Hepatocyte (in vitro differentiated cells): ENCODE measurements around the gene RNASE11. TPM values are rescaled to one million over a fixed set of nuclear protein-coding genes. Genes with fewer than 3 reads are reported as not detected.
A peak's percentile ranks its signal among the peaks of the same experiment; 100 is the strongest.

Experiments
- DNase-seq: peaks from one replicate; pipeline ENCODE4 v3.0.0-alpha.2; 2016; ENCODE audit warnings: low spot score
- H2AFZ ChIP-seq: fragments of 200-600 bp; sonication (generic); 2 replicates; pipeline ENCODE4 v1.6.0; 2016; ENCODE audit warnings: antibody characterized with exemption, mild to moderate bottlenecking
- H3K27ac ChIP-seq: fragments of 200-600 bp; sonication (generic); 2 replicates; pipeline ENCODE4 v1.5.1; 2016; ENCODE audit warnings: mild to moderate bottlenecking
- H3K27me3 ChIP-seq: fragments of 200-600 bp; sonication (generic); 2 replicates; pipeline ENCODE4 v1.6.1; 2016
- H3K36me3 ChIP-seq: fragments of 200-600 bp; sonication (generic); replicated peaks from 2 replicates; pipeline ENCODE4 v1.5.1; 2016; ENCODE audit warnings: low read depth; ENCODE audit not compliant: insufficient read depth
- H3K4me1 ChIP-seq: fragments of 200-600 bp; sonication (generic); 2 replicates; pipeline ENCODE4 v1.5.1; 2016; ENCODE audit warnings: mild to moderate bottlenecking, moderate library complexity; ENCODE audit not compliant: insufficient read depth
- H3K4me2 ChIP-seq: fragments of 200-600 bp; sonication (generic); 2 replicates; pipeline ENCODE4 v1.6.0; 2016
- H3K4me3 ChIP-seq: fragments of 200-600 bp; sonication (generic); 2 replicates; pipeline ENCODE4 v1.5.1; 2016; ENCODE audit warnings: mild to moderate bottlenecking
- H3K79me2 ChIP-seq: fragments of 200-600 bp; sonication (generic); 2 replicates; pipeline ENCODE4 v1.6.0; 2017; ENCODE audit warnings: mild to moderate bottlenecking
- H3K9me2 ChIP-seq: fragments of 200-600 bp; sonication (generic); replicated peaks from 2 replicates; pipeline ENCODE4 v1.6.0; 2017; ENCODE audit warnings: mild to moderate bottlenecking; ENCODE audit not compliant: insufficient read depth
- H3K9me3 ChIP-seq: fragments of 200-600 bp; sonication (generic); 2 replicates; pipeline ENCODE4 v1.5.1; 2016; ENCODE audit warnings: low read depth, mild to moderate bottlenecking
- H4K20me1 ChIP-seq: fragments of 200-600 bp; sonication (generic); 2 replicates; pipeline ENCODE4 v1.6.0; 2016; ENCODE audit warnings: mild to moderate bottlenecking; ENCODE audit not compliant: insufficient read depth, poor library complexity, severe bottlenecking
- CTCF ChIP-seq: fragments of 200-600 bp; sonication (generic); IDR thresholded peaks from 2 replicates; pipeline ENCODE4 v1.5.1; 2016; ENCODE audit warnings: antibody characterized with exemption, mild to moderate bottlenecking; ENCODE audit not compliant: poor library complexity
- EZH2 ChIP-seq: fragments of 200-600 bp; sonication (generic); IDR thresholded peaks from 2 replicates; pipeline ENCODE4 v1.6.1; 2016; ENCODE audit warnings: antibody characterized with exemption, mild to moderate bottlenecking, borderline replicate concordance
- EZH2phosphoT487 ChIP-seq: fragments of 200-600 bp; sonication (generic); IDR thresholded peaks from one replicate; pipeline ENCODE4 v1.6.1; 2018; ENCODE audit warnings: antibody characterized with exemption, mild to moderate bottlenecking, low read depth, moderate library complexity; ENCODE audit not compliant: unreplicated experiment, severe bottlenecking
- WGBS: methylation state at CpG from one replicate; pipeline ENCODE4 v1.1.6; 2016; ENCODE audit warnings: low lambda C conversion rate; ENCODE audit errors: missing lambda C conversion rate; 5-methylcytosine and 5-hydroxymethylcytosine counted together
- polyA plus RNA-seq: library from polyadenylated mRNA; unstranded; fragments of >200 nt; fragmentation: Nextera tagmentation; extraction: Ambion mirVana; gene quantifications from 2 replicates; pipeline ENCODE4 v1.2.1, GENCODE V29; 2016
- total RNA-seq: library from RNA; depleted of rRNA; stranded (reverse); fragments of >200 nt; gene quantifications from 2 replicates; pipeline ENCODE4 v1.2.3, GENCODE V29; 2014

RNASE11 gene
- total and polyA plus RNA-seq, 2 experiments from 2014 or later: not detected

- Histone ChIP-seq H2AFZ (no peak overlapping the region), H3K4me1 (peaks cover 3% of the 10 kb centered on the region), H3K4me3 (no peak overlapping the region), H3K79me2 (no peaks in the 10 kb centered on the region), H3K4me2 (no peak overlapping the region), H3K9me3 (no peaks in the 10 kb centered on the region), H4K20me1 (no peaks in the 10 kb centered on the region), H3K27me3 (no peaks in the 10 kb centered on the region), H3K9me2 (no peaks in the 10 kb centered on the region), H3K27ac (no peak overlapping the region), H3K36me3 (no peaks in the 10 kb centered on the region)
- no peak for DNase-seq
- WGBS: 72% methylated on average over 5 of the region's 5 CpGs
- TF ChIP-seq EZH2: no peak
- no peak for TF ChIP-seq CTCF
- no peak for TF ChIP-seq EZH2phosphoT487
Observed at GRCh38 chr14:20615996-20616395, 28.2 kb upstream of the RNASE11 start.

- Histone ChIP-seq H4K20me1 (no peaks in the 10 kb centered on the region), H3K9me2 (no peaks in the 10 kb centered on the region), H3K4me2 (peak overlapping the region; percentile 75), H3K9me3 (no peaks in the 10 kb centered on the region), H3K4me3 (peak overlapping the region; percentile 63), H3K27me3 (no peaks in the 10 kb centered on the region), H3K4me1 (peaks cover 3% of the 10 kb centered on the region), H3K79me2 (no peaks in the 10 kb centered on the region), H3K36me3 (no peaks in the 10 kb centered on the region), H3K27ac (peak overlapping the region; percentile 88), H2AFZ (peak overlapping the region; percentile 54)
- DNase-seq: no peak
- WGBS: 18% methylated on average over 17 of the region's 17 CpGs
- TF ChIP-seq EZH2phosphoT487: no peak
- no peak for TF ChIP-seq EZH2
- TF ChIP-seq CTCF: no peak
Observed at GRCh38 chr14:20614038-20614840, 26.4 kb upstream of the RNASE11 start.

- H3K36me3 ChIP-seq: no peaks in the 10 kb centered on the region
- DNase-seq: peak; percentile 95
- no peaks in the 10 kb centered on the region for H3K9me3 ChIP-seq
- H3K27ac ChIP-seq: peak overlapping the region; percentile 88
- H3K9me2 ChIP-seq: no peaks in the 10 kb centered on the region
- H3K4me2 ChIP-seq: peak overlapping the region; percentile 75
- no peaks in the 10 kb centered on the region for H4K20me1 ChIP-seq
- no peaks in the 10 kb centered on the region for H3K79me2 ChIP-seq
- peak overlapping the region; percentile 54 for H2AFZ ChIP-seq
- peaks cover 3% of the 10 kb centered on the region for H3K4me1 ChIP-seq
- peak overlapping the region; percentile 63 for H3K4me3 ChIP-seq
- no peak for TF ChIP-seq EZH2
- no peak for TF ChIP-seq EZH2phosphoT487
- TF ChIP-seq CTCF: peak; percentile 72
- WGBS: 1% methylated on average over 34 of the region's 34 CpGs
- H3K27me3 ChIP-seq: no peaks in the 10 kb centered on the region
Observed at GRCh38 chr14:20613094-20614037, 25.6 kb upstream of the RNASE11 start.
